Stimulated activated effector memory CD8-positive, alpha-beta T cell treated with anti-CD3 and anti-CD28 coated beads, Interleukin-12 subunit alpha, Interleukin-12 subunit beta, amount 100 ng/mL, for 72 hours (primary cell): ENCODE data around the gene KASH5.

ENCODE experiments used
- ATAC-seq: fragments of 150-1000 bp; cut with Tn5 transposase; 2 replicates; pipeline ENCODE4 v1.10.0; 2021
- DNase-seq, 2 donors: peaks; one replicate each; pipeline ENCODE4 v3.0.0; 2021 to 2022; ENCODE audit warnings: low spot score in 2 of 2
- H3K27ac Mint-ChIP-seq: one replicate; pipeline ENCODE4 v1.8.0; 2022; ENCODE audit warnings: mild to moderate bottlenecking, mixed read lengths
- H3K36me3 Mint-ChIP-seq: one replicate; pipeline ENCODE4 v1.8.0; 2022; ENCODE audit warnings: mild to moderate bottlenecking, mixed read lengths
- H3K4me1 Mint-ChIP-seq: one replicate; pipeline ENCODE4 v1.8.0; 2022; ENCODE audit warnings: mixed read lengths
- H3K4me3 Mint-ChIP-seq: one replicate; pipeline ENCODE4 v1.8.0; 2022; ENCODE audit warnings: mild to moderate bottlenecking, mixed read lengths
- H3K9me3 Mint-ChIP-seq: one replicate; pipeline ENCODE4 v1.8.0; 2022; ENCODE audit warnings: mixed read lengths

KASH5 gene

GRCh38 chr19:49461656-49462055, 73.6 kb downstream of the KASH5 start:
- DNase-seq, result no peak
- no peak for ATAC-seq
- H3K36me3 Mint-ChIP-seq, result peaks cover 38% of the 10 kb centered on the region
- no peak overlapping the region for H3K27ac Mint-ChIP-seq
- H3K9me3 Mint-ChIP-seq, result no peaks in the 10 kb centered on the region
- peaks cover 15% of the 10 kb centered on the region for H3K4me1 Mint-ChIP-seq
- no peak overlapping the region for H3K4me3 Mint-ChIP-seq

- Mint-ChIP-seq H3K36me3 (peaks cover 29% of the 10 kb centered on the region), H3K4me1 (peaks cover 7% of the 10 kb centered on the region), H3K9me3 (no peaks in the 10 kb centered on the region), H3K27ac (no peak overlapping the region), H3K4me3 (no peak overlapping the region)
- DNase-seq (no peak), ATAC-seq (no peak)
These were observed 74.4 kb downstream of the KASH5 start for GRCh38 chr19:49462492-49462891.

GRCh38 chr19:49463960-49464740, 76.1 kb downstream of the KASH5 start:
- peaks cover 35% of the 10 kb centered on the region for H3K36me3 Mint-ChIP-seq
- ATAC-seq (no peak), DNase-seq (no peak)
- no peak overlapping the region for H3K4me3 Mint-ChIP-seq
- peak overlapping the region; percentile 81 for H3K27ac Mint-ChIP-seq
- peaks cover 10% of the 10 kb centered on the region for H3K4me1 Mint-ChIP-seq
- no peaks in the 10 kb centered on the region for H3K9me3 Mint-ChIP-seq

GRCh38 chr19:49465371-49465770, 77.3 kb downstream of the KASH5 start:
- H3K9me3 Mint-ChIP-seq, result no peaks in the 10 kb centered on the region
- no peak overlapping the region for H3K4me3 Mint-ChIP-seq
- H3K4me1 Mint-ChIP-seq, result peaks cover 19% of the 10 kb centered on the region
- H3K36me3 Mint-ChIP-seq, result peaks cover 32% of the 10 kb centered on the region
- DNase-seq (no peak), ATAC-seq (no peak)
- H3K27ac Mint-ChIP-seq, result peak overlapping the region; percentile 81
